HepG2 (cell line): Measurements from ENCODE around the gene RSPRY1. TPM values are rescaled to one million over a fixed set of nuclear protein-coding genes. Genes with fewer than 3 reads are reported as not detected.

ENCODE experiments used
- AGO1 ChIP-seq: fragments of 200-400 bp; formaldehyde crosslinking; IDR thresholded peaks from 2 replicates; pipeline ENCODE4 v1.6.1; 2017; ENCODE audit warnings: mild to moderate bottlenecking, low read depth, low read length, moderate library complexity; ENCODE audit not compliant: poor library complexity, severe bottlenecking
- ARNT2 ChIP-seq: sonication (generic); formaldehyde crosslinking; IDR thresholded peaks from 2 replicates; pipeline ENCODE4 v1.8.0; 2022; ENCODE audit warnings: mild to moderate bottlenecking, low read depth, missing genetic modification reagents, moderate library complexity
- ATF1 ChIP-seq: IDR thresholded peaks from 2 replicates; pipeline ENCODE4 v1.6.1; 2016; ENCODE audit warnings: mild to moderate bottlenecking, control low read depth
- CENPT ChIP-seq: sonication (generic); formaldehyde crosslinking; IDR thresholded peaks from 2 replicates; pipeline ENCODE4 v1.8.0; 2022; ENCODE audit warnings: low read depth, mild to moderate bottlenecking, moderate library complexity, missing genetic modification reagents
- EEA1 ChIP-seq: sonication (generic); formaldehyde crosslinking; IDR thresholded peaks from 2 replicates; pipeline ENCODE4 v1.5.1; 2020; ENCODE audit warnings: mild to moderate bottlenecking, missing genetic modification reagents, borderline replicate concordance
- FOSL1 ChIP-seq: sonication (generic); formaldehyde crosslinking; IDR thresholded peaks from 2 replicates; pipeline ENCODE4 v1.9.0; 2021; ENCODE audit warnings: missing genetic modification reagents, borderline replicate concordance
- JARID2 ChIP-seq: sonication (generic); formaldehyde crosslinking; IDR thresholded peaks from 2 replicates; pipeline ENCODE4 v1.8.1; 2023; ENCODE audit warnings: missing genetic modification reagents, inconsistent platforms; ENCODE audit not compliant: insufficient replicate concordance
- JUN ChIP-seq: sonication (generic); formaldehyde crosslinking; IDR thresholded peaks from 2 replicates; pipeline ENCODE4 v1.4.0; 2020; ENCODE audit warnings: mild to moderate bottlenecking, missing genetic modification reagents
- KLF13 ChIP-seq: sonication (generic); formaldehyde crosslinking; IDR thresholded peaks from 2 replicates; pipeline ENCODE4 v1.4.0; 2020; ENCODE audit warnings: mild to moderate bottlenecking, missing genetic modification reagents
- NBN ChIP-seq: fragments of 450-650 bp; conservative IDR thresholded peaks from 2 replicates; pipeline ENCODE4 v1.6.1; 2017
- PHB2 ChIP-seq: fragments of 450-650 bp; IDR thresholded peaks from 2 replicates; pipeline ENCODE4 v1.6.1; 2018; ENCODE audit not compliant: partially characterized antibody
- SIX4 ChIP-seq: sonication (generic); formaldehyde crosslinking; IDR thresholded peaks from 2 replicates; pipeline ENCODE4 v1.4.0; 2020; ENCODE audit warnings: missing genetic modification reagents
- TAF15 ChIP-seq: fragments of 200-400 bp; formaldehyde crosslinking; IDR thresholded peaks from one replicate; pipeline ENCODE4 v1.6.1; 2018; ENCODE audit warnings: mild to moderate bottlenecking, low read depth, low read length; ENCODE audit not compliant: poor library complexity, severe bottlenecking
- TCF12 ChIP-seq, 2 experiments: fragments of 450-650 bp in 1 of 2; sonication (generic) in 1 of 2; formaldehyde crosslinking in 1 of 2; IDR thresholded peaks; 2 replicates each; pipeline versions ENCODE4 v1.6.1 to v1.8.0; 2017 to 2022; ENCODE audit warnings: antibody characterized with exemption in 1 of 2, mild to moderate bottlenecking in 1 of 2, missing genetic modification reagents in 1 of 2, moderate library complexity in 1 of 2
- ZFP36L1 ChIP-seq: sonication (generic); formaldehyde crosslinking; IDR thresholded peaks from 2 replicates; pipeline ENCODE4 v1.8.0; 2022; ENCODE audit warnings: mild to moderate bottlenecking, missing genetic modification reagents, moderate library complexity
- ZNF24 ChIP-seq: fragments of 450-650 bp; IDR thresholded peaks from 2 replicates; pipeline ENCODE4 v1.6.1; 2017; ENCODE audit warnings: antibody characterized with exemption, mild to moderate bottlenecking
- ZNF296 ChIP-seq: sonication (generic); formaldehyde crosslinking; conservative IDR thresholded peaks from 2 replicates; pipeline ENCODE4 v1.5.0; 2020; ENCODE audit warnings: mild to moderate bottlenecking, missing genetic modification reagents
- ZNF652 ChIP-seq: IDR thresholded peaks from 2 replicates; pipeline ENCODE4 v1.6.1; 2016; ENCODE audit warnings: low read depth, borderline replicate concordance
- ZNF792 ChIP-seq: IDR thresholded peaks from 2 replicates; pipeline ENCODE4 v1.6.1; 2016
- polyA plus RNA-seq, 8 experiments: library from polyadenylated mRNA; depleted of rRNA in 3 of 8; stranded (reverse) in 7 of 8; unstranded in 1 of 8; fragments of >200 nt; fragmentation: Illumina TruSeq in 4 of 8; extraction: Trizol in 4 of 8; gene quantifications; 2 replicates each; pipeline versions ENCODE4 v1.2.1 to v1.2.3, GENCODE V29; 2011 to 2016; ENCODE audit warnings: low read depth in 4 of 8, missing spikeins in 1 of 8, mixed read lengths in 1 of 8; ENCODE audit not compliant: insufficient read depth in 1 of 8
- total RNA-seq, 5 experiments: library from RNA; depleted of rRNA; stranded (reverse); fragments of >200 nt; fragmentation: Illumina TruSeq; extraction: Trizol; gene quantifications; 2 replicates each; pipeline ENCODE4 v1.2.3, GENCODE V29; 2016; ENCODE audit warnings: low read depth in 1 of 5
- TF ChIP-seq, protein P1 (sequence below): sonication (generic); formaldehyde crosslinking; IDR thresholded peaks from 2 replicates; pipeline ENCODE4 v1.4.0; 2020; ENCODE audit warnings: missing genetic modification reagents, borderline replicate concordance
- TF ChIP-seq, protein P2 (sequence below): sonication (generic); formaldehyde crosslinking; IDR thresholded peaks from 2 replicates; pipeline ENCODE4 v1.4.0; 2020; ENCODE audit warnings: missing genetic modification reagents
- TF ChIP-seq, protein P3 (sequence below): IDR thresholded peaks from 2 replicates; pipeline ENCODE4 v1.6.1; 2016; ENCODE audit warnings: missing genetic modification reagents, missing compliant biosample characterization
- TF ChIP-seq, protein P4 (sequence below): sonication (generic); formaldehyde crosslinking; IDR thresholded peaks from 2 replicates; pipeline ENCODE4 v1.5.1; 2020; ENCODE audit warnings: mild to moderate bottlenecking, missing genetic modification reagents, moderate library complexity
- TF ChIP-seq, protein P5 (sequence below): sonication (generic); formaldehyde crosslinking; IDR thresholded peaks from 2 replicates; pipeline ENCODE4 v1.4.0; 2020; ENCODE audit warnings: missing genetic modification reagents

Gene RSPRY1
- total and polyA plus RNA-seq, 2 of the 13 experiments (the other 11 are each of a cell fraction or from before 2014, with no cell fraction given) = 53.4 to 61.0 TPM

DNA sequence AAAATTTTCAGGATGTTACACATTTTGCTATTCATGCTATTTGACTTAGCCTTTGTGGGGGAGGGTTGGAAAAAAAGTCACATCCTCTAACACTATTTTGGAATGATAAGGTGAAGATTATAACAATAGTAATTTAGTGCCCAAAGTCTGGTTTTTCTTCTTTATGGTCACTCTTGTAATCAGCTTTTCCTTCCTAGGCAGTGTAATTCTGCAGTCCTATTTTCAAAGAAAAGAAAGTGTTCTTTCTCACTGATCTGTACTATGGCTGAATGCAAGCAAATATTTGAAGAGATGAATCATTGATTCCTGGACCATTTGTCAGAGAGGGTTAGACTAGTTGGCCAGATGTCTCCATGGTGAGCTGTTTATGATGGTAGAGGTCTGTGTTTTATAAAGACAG is 8.4 kb downstream of the RSPRY1 start (continued):
- TF ChIP-seq ZNF24 = 0 out of 2 replicates have a peak, but pooled peaks have one; percentile 20
- TF ChIP-seq, protein P1, sequence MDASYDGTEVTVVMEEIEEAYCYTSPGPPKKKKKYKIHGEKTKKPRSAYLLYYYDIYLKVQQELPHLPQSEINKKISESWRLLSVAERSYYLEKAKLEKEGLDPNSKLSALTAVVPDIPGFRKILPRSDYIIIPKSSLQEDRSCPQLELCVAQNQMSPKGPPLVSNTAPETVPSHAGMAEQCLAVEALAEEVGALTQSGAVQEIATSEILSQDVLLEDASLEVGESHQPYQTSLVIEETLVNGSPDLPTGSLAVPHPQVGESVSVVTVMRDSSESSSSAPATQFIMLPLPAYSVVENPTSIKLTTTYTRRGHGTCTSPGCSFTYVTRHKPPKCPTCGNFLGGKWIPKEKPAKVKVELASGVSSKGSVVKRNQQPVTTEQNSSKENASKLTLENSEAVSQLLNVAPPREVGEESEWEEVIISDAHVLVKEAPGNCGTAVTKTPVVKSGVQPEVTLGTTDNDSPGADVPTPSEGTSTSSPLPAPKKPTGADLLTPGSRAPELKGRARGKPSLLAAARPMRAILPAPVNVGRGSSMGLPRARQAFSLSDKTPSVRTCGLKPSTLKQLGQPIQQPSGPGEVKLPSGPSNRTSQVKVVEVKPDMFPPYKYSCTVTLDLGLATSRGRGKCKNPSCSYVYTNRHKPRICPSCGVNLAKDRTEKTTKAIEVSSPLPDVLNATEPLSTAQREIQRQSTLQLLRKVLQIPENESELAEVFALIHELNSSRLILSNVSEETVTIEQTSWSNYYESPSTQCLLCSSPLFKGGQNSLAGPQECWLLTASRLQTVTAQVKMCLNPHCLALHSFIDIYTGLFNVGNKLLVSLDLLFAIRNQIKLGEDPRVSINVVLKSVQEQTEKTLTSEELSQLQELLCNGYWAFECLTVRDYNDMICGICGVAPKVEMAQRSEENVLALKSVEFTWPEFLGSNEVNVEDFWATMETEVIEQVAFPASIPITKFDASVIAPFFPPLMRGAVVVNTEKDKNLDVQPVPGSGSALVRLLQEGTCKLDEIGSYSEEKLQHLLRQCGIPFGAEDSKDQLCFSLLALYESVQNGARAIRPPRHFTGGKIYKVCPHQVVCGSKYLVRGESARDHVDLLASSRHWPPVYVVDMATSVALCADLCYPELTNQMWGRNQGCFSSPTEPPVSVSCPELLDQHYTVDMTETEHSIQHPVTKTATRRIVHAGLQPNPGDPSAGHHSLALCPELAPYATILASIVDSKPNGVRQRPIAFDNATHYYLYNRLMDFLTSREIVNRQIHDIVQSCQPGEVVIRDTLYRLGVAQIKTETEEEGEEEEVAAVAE = no peak; the same call in 1 of the 2 replicates
- TF ChIP-seq NBN = no peak
- TF ChIP-seq TCF12 (IDR thresholded peaks at IDR 0.05) = no peak
- no peak for TF ChIP-seq TCF12 (CRISPR knock-in tag; IDR thresholded peaks at IDR 0.05)
- no peak for TF ChIP-seq JARID2 (CRISPR knock-in tag)
- TF ChIP-seq TAF15 = no peak
- peak; percentile 41; the same call in 1 of the 2 replicates for TF ChIP-seq ZNF652 (CRISPR knock-in tag)
- no peak for TF ChIP-seq KLF13 (CRISPR knock-in tag)
- no peak for TF ChIP-seq PHB2
- TF ChIP-seq, protein P2, sequence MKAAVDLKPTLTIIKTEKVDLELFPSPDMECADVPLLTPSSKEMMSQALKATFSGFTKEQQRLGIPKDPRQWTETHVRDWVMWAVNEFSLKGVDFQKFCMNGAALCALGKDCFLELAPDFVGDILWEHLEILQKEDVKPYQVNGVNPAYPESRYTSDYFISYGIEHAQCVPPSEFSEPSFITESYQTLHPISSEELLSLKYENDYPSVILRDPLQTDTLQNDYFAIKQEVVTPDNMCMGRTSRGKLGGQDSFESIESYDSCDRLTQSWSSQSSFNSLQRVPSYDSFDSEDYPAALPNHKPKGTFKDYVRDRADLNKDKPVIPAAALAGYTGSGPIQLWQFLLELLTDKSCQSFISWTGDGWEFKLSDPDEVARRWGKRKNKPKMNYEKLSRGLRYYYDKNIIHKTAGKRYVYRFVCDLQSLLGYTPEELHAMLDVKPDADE (CRISPR knock-in tag) = no peak
- TF ChIP-seq AGO1 = no peak
- peak; percentile 100 for TF ChIP-seq ZNF792 (CRISPR knock-in tag)
- no peak for TF ChIP-seq EEA1
- TF ChIP-seq, protein P3, sequence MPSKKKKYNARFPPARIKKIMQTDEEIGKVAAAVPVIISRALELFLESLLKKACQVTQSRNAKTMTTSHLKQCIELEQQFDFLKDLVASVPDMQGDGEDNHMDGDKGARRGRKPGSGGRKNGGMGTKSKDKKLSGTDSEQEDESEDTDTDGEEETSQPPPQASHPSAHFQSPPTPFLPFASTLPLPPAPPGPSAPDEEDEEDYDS = peak; percentile 49; the same call in 1 of the 2 replicates
- TF ChIP-seq CENPT = no peak
- TF ChIP-seq ZNF296 = no peak
- peak; percentile 96 for TF ChIP-seq JUN (CRISPR knock-in tag)
- TF ChIP-seq ATF1 (CRISPR knock-in tag) = no peak; the same call in 1 of the 2 replicates
- no peak; the same call in 1 of the 2 replicates for TF ChIP-seq ZFP36L1 (CRISPR knock-in tag)
- no peak for TF ChIP-seq ARNT2 (CRISPR knock-in tag)
- no peak for TF ChIP-seq SIX4
- TF ChIP-seq, protein P4, sequence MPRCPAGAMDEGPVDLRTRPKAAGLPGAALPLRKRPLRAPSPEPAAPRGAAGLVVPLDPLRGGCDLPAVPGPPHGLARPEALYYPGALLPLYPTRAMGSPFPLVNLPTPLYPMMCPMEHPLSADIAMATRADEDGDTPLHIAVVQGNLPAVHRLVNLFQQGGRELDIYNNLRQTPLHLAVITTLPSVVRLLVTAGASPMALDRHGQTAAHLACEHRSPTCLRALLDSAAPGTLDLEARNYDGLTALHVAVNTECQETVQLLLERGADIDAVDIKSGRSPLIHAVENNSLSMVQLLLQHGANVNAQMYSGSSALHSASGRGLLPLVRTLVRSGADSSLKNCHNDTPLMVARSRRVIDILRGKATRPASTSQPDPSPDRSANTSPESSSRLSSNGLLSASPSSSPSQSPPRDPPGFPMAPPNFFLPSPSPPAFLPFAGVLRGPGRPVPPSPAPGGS (CRISPR knock-in tag) = no peak
- TF ChIP-seq FOSL1 = peak; percentile 94
- TF ChIP-seq, protein P5, sequence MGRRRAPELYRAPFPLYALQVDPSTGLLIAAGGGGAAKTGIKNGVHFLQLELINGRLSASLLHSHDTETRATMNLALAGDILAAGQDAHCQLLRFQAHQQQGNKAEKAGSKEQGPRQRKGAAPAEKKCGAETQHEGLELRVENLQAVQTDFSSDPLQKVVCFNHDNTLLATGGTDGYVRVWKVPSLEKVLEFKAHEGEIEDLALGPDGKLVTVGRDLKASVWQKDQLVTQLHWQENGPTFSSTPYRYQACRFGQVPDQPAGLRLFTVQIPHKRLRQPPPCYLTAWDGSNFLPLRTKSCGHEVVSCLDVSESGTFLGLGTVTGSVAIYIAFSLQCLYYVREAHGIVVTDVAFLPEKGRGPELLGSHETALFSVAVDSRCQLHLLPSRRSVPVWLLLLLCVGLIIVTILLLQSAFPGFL (CRISPR knock-in tag) = no peak
